HL-60 (cell line): ENCODE measurements around the gene SEL1L2.

ENCODE experiments used
- DNase-seq, 2 experiments: peaks; one replicate each; pipeline ENCODE4 v3.0.0-alpha.2; 2010 to 2020; ENCODE audit warnings: low read depth in 1 of 2, low spot score in 1 of 2
- H3K27ac ChIP-seq: fragments of 250-450 bp; sonication (Bioruptor Pico); replicated peaks from 2 replicates; pipeline ENCODE4 v1.5.1; 2020; ENCODE audit warnings: mild to moderate bottlenecking, moderate library complexity
- H3K27me3 ChIP-seq: fragments of 250-450 bp; sonication (Bioruptor Pico); 2 replicates; pipeline ENCODE4 v1.5.1; 2021; ENCODE audit warnings: mild to moderate bottlenecking, moderate library complexity; ENCODE audit not compliant: insufficient read depth, poor library complexity, severe bottlenecking
- H3K4me3 ChIP-seq: replicated peaks from 2 replicates; pipeline ENCODE4 v1.5.1; 2011; ENCODE audit warnings: mild to moderate bottlenecking, control low read depth, low read length; ENCODE audit not compliant: insufficient read depth
- GABPA ChIP-seq: IDR thresholded peaks from 2 replicates; pipeline ENCODE4 v1.6.1; 2012; ENCODE audit warnings: low read depth
- POLR2AphosphoS5 ChIP-seq: IDR thresholded peaks from 2 replicates; pipeline ENCODE4 v1.6.1; 2012; ENCODE audit warnings: low read depth
- SPI1 ChIP-seq: IDR thresholded peaks from 2 replicates; pipeline ENCODE4 v1.6.1; 2012; ENCODE audit warnings: low read depth, mild to moderate bottlenecking, borderline replicate concordance
- TF ChIP-seq, protein P1 (sequence below): IDR thresholded peaks from one replicate; pipeline ENCODE4 v1.5.1; 2011; ENCODE audit warnings: low read length, control low read depth, inconsistent platforms; ENCODE audit not compliant: insufficient read depth
- TF ChIP-seq, protein P2 (sequence below): IDR thresholded peaks from 2 replicates; pipeline ENCODE4 v1.6.1; 2012; ENCODE audit warnings: low read depth; ENCODE audit not compliant: insufficient replicate concordance

SEL1L2 gene

DNA sequence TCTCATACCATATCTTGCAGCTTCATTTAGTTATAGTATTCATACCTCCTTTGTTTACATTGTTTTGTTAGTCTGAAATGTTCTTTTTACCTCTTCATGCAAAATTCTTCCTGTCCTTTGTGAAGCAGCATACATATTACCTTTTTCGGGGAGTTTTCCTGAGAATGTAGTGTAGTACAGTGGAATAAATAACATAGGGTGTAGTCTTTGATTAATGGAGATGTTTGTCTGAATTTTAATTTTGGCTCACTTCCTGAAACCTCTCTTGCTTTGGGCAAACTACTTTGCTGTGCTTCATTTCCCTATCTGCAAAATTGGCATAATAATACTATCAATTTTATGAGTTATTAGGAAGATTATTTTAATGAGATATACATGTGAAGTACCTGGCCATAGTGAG, 10.5 kb upstream of the SEL1L2 start:
- TF ChIP-seq GABPA: no peak
- TF ChIP-seq, protein P1, sequence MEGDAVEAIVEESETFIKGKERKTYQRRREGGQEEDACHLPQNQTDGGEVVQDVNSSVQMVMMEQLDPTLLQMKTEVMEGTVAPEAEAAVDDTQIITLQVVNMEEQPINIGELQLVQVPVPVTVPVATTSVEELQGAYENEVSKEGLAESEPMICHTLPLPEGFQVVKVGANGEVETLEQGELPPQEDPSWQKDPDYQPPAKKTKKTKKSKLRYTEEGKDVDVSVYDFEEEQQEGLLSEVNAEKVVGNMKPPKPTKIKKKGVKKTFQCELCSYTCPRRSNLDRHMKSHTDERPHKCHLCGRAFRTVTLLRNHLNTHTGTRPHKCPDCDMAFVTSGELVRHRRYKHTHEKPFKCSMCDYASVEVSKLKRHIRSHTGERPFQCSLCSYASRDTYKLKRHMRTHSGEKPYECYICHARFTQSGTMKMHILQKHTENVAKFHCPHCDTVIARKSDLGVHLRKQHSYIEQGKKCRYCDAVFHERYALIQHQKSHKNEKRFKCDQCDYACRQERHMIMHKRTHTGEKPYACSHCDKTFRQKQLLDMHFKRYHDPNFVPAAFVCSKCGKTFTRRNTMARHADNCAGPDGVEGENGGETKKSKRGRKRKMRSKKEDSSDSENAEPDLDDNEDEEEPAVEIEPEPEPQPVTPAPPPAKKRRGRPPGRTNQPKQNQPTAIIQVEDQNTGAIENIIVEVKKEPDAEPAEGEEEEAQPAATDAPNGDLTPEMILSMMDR: no peak
- TF ChIP-seq SPI1: no peak
- no peak for TF ChIP-seq POLR2AphosphoS5
- TF ChIP-seq, protein P2, sequence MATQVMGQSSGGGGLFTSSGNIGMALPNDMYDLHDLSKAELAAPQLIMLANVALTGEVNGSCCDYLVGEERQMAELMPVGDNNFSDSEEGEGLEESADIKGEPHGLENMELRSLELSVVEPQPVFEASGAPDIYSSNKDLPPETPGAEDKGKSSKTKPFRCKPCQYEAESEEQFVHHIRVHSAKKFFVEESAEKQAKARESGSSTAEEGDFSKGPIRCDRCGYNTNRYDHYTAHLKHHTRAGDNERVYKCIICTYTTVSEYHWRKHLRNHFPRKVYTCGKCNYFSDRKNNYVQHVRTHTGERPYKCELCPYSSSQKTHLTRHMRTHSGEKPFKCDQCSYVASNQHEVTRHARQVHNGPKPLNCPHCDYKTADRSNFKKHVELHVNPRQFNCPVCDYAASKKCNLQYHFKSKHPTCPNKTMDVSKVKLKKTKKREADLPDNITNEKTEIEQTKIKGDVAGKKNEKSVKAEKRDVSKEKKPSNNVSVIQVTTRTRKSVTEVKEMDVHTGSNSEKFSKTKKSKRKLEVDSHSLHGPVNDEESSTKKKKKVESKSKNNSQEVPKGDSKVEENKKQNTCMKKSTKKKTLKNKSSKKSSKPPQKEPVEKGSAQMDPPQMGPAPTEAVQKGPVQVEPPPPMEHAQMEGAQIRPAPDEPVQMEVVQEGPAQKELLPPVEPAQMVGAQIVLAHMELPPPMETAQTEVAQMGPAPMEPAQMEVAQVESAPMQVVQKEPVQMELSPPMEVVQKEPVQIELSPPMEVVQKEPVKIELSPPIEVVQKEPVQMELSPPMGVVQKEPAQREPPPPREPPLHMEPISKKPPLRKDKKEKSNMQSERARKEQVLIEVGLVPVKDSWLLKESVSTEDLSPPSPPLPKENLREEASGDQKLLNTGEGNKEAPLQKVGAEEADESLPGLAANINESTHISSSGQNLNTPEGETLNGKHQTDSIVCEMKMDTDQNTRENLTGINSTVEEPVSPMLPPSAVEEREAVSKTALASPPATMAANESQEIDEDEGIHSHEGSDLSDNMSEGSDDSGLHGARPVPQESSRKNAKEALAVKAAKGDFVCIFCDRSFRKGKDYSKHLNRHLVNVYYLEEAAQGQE: no peak
- Histone ChIP-seq H3K4me3 (no peak overlapping the region), H3K27me3 (no peaks in the 10 kb centered on the region), H3K27ac (no peak overlapping the region)
- DNase-seq: no peak

DNA sequence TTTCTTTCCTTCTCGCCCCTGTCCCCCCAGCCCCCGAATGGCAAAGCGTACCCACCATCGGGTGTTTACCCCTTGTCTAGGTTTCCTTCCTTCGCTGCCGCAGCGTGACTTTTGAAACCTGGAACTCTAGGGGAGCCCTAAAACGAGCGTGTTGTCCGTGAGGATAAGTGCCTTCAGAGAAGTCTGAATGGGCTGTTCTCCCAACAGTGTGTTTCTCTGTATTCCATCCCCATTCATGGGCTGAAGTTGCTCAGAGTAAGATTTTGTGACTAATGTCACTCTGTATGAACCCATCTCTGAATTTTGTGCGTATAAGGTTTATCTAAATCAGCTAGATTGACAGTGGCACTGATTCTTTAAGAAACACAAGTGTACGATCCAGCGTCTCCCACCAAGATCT, 5.9 kb upstream of the SEL1L2 start:
- H3K4me3 ChIP-seq: peak overlapping the region; percentile 67
- DNase-seq: no peak
- H3K27me3 ChIP-seq: no peaks in the 10 kb centered on the region
- H3K27ac ChIP-seq: no peak overlapping the region; the same call in 1 of the 2 replicates
- TF ChIP-seq, protein P2: no peak
- TF ChIP-seq POLR2AphosphoS5 (no peak), SPI1 (no peak), GABPA (no peak)
- TF ChIP-seq, protein P1: no peak

- peak overlapping the region; percentile 67 for H3K4me3 ChIP-seq
- no peak overlapping the region; the same call in 1 of the 2 replicates for H3K27ac ChIP-seq
- DNase-seq: peak; percentile 32 to 38
- H3K27me3 ChIP-seq: no peaks in the 10 kb centered on the region
- TF ChIP-seq POLR2AphosphoS5 (0 out of 2 replicates have a peak, but pooled peaks have one; percentile 9), GABPA (no peak)
- TF ChIP-seq, protein P1: no peak
- TF ChIP-seq, protein P2: no peak
These were observed 5.4 kb upstream of the SEL1L2 start for GRCh38 chr20:13995841-13996240.
